ENCODE measurements around the gene MEMO1. TPM values are rescaled to one million over a fixed set of nuclear protein-coding genes. Genes with fewer than 3 reads are reported as not detected.
"Not testable (repeated sequence)": the region's sequence is repeated elsewhere in the genome, so short reads cannot be mapped to it uniquely, and the experiment has no call there.

Gene MEMO1
- total and polyA plus RNA-seq, 11 donors: 20.1 to 94.8 (median 53.0) TPM

DNA sequence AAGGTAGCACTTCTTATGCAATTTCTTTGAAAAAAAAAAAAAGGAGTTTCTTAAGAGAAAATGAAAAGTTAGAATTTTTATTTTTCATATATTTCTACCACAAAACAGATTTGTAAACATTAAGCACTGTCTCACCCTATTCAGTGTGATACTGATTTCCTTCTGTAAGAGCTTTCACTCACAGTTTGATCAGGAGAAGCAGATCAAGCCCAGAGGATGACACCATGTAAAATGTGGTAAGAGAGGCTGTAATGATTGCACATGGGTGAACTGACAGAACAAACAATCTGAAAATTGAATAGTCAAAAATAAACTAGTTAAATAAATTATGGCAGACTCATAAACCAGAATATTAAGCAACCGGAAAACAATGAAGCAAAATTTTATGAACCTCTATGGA lies 54.5 kb downstream of the MEMO1 start:
- Histone ChIP-seq H3K36me3 (peaks cover 0 to 5% (median 0%) of the 10 kb centered on the region in 9 donors), H3K9me3 (no peaks in the 10 kb centered on the region), H3K27me3 (no peaks in the 10 kb centered on the region), H3K4me3 (no peak overlapping the region), H3K4me1 (peaks cover 0 to 41% (median 5%) of the 10 kb centered on the region in 12 donors), H3K27ac (peak overlapping the region in 1 of 12 donors; percentile 77)
- TF ChIP-seq, protein P1, sequence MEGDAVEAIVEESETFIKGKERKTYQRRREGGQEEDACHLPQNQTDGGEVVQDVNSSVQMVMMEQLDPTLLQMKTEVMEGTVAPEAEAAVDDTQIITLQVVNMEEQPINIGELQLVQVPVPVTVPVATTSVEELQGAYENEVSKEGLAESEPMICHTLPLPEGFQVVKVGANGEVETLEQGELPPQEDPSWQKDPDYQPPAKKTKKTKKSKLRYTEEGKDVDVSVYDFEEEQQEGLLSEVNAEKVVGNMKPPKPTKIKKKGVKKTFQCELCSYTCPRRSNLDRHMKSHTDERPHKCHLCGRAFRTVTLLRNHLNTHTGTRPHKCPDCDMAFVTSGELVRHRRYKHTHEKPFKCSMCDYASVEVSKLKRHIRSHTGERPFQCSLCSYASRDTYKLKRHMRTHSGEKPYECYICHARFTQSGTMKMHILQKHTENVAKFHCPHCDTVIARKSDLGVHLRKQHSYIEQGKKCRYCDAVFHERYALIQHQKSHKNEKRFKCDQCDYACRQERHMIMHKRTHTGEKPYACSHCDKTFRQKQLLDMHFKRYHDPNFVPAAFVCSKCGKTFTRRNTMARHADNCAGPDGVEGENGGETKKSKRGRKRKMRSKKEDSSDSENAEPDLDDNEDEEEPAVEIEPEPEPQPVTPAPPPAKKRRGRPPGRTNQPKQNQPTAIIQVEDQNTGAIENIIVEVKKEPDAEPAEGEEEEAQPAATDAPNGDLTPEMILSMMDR (IDR thresholded peaks at IDR 0.05): no peak
- no peak for TF ChIP-seq POLR2A (IDR thresholded peaks at IDR 0.05)
- DNase-seq: no peak
- WGBS, 4 donors: 96 to 100% (median 97%) methylated on average over 1 of the region's 1 CpG
- intact Hi-C loops (cut with DNase I): loop anchor here in 1 of 10 donors (5.0 kb wide), 1 partner anchor 51 kb away; no protein-coding TSS in a partner anchor
- no peak for ATAC-seq

DNA sequence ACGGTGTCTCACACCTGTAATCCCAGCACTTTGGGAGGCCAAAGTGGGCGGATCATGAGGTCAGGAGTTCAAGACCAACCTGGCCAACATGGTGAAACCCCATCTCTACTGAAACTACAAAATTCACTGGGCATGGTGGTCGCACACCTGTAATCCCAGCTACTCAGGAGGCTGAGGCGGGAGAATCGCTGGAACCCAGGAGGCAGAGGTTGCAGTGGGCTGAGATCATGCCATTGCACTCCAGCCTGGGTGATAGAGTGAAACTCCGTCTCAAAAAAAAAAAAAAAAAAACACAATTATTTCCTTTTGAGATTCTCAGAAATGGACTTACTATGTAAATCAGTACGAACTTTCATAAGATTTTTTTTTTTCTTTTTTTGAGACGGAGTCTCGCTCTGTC lies 57.7 kb downstream of the MEMO1 start:
- H3K27ac ChIP-seq; DNase-seq; intact Hi-C loops (cut with DNase I); H3K4me3 ChIP-seq; H3K36me3 ChIP-seq; ATAC-seq; H3K9me3 ChIP-seq; H3K27me3 ChIP-seq: not testable (repeated sequence)
- WGBS, 4 donors: 96 to 97% (median 97%) methylated on average over 9 of the region's 9 CpGs
- H3K4me1 ChIP-seq: peaks cover 0 to 18% (median under 1%) of the 10 kb centered on the region in 12 donors

DNA sequence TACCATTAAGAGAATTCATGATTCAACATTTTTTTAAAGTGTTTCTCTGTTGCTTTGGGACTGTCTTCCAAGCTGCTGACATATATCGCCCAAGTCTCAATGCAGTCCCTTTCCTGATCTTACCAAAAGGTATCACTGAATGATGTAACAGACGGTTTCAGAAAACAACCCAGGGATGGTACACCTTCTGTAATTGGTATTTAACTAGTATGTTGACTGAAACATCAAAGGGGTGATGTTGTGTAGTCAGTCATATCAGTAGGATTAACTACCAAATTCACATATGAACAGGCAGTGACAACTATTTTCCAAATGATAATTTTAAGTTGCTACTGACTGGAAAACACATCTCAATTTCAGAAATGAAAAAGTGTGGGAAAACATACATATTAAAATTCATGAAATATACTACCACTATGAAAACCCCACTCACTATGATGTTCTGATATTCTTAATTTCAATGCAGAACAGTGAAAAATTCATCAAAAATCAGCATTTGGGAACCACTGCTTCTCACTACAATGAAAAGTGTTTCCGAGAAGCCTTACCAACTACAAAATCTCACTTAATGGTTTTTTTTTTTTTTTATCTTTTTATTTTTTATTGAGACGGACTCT lies 59.8 kb downstream of the MEMO1 start:
- TF ChIP-seq, protein P1 (IDR thresholded peaks at IDR 0.05): no peak
- no peak overlapping the region for H3K4me3 ChIP-seq
- H3K9me3 ChIP-seq: no peaks in the 10 kb centered on the region
- ATAC-seq: no peak
- no peak overlapping the region for H3K27ac ChIP-seq
- H3K36me3 ChIP-seq: peaks cover 0 to 5% (median 0%) of the 10 kb centered on the region in 9 donors
- H3K4me1 ChIP-seq: peaks cover 0 to 15% (median 1%) of the 10 kb centered on the region in 12 donors
- intact Hi-C loops (cut with DNase I): no loop called here
- 94 to 96% (median 95%) methylated on average over 4 of the region's 4 CpGs for WGBS, 4 donors
- H3K27me3 ChIP-seq: no peaks in the 10 kb centered on the region
- no peak for DNase-seq

DNA sequence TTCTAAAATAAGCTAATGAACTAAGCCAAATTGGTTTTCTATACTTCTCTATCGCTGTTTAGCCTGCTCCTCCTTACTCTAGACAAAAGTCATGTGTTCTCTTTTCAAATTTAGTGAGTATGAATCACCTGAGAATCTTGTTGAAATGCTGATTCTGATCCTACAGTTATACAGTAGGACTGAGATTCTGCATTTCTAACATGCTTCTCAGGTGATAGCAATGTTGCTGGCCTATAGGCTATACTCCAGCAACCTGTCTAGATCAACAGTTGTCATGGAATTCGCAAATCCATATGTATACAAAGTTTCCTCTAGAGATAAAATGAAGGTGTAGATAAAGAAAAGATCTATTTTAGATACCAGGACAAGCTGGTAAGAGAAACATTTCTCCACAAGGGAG lies 62.9 kb downstream of the MEMO1 start:
- intact Hi-C loops (cut with DNase I): no loop called here
- Histone ChIP-seq H3K27ac (no peak overlapping the region), H3K36me3 (peaks cover 0 to 5% (median 2%) of the 10 kb centered on the region in 9 donors), H3K4me3 (no peak overlapping the region), H3K27me3 (no peaks in the 10 kb centered on the region), H3K9me3 (no peaks in the 10 kb centered on the region), H3K4me1 (peaks cover 0 to 18% (median 12%) of the 10 kb centered on the region in 12 donors)
- no peak for ATAC-seq
- TF ChIP-seq, protein P1 (IDR thresholded peaks at IDR 0.05): no peak
- no peak for TF ChIP-seq POLR2A (IDR thresholded peaks at IDR 0.05)
- no peak for DNase-seq
- 79 to 90% (median 88%) methylated on average over 2 of the region's 2 CpGs for WGBS, 4 donors

DNA sequence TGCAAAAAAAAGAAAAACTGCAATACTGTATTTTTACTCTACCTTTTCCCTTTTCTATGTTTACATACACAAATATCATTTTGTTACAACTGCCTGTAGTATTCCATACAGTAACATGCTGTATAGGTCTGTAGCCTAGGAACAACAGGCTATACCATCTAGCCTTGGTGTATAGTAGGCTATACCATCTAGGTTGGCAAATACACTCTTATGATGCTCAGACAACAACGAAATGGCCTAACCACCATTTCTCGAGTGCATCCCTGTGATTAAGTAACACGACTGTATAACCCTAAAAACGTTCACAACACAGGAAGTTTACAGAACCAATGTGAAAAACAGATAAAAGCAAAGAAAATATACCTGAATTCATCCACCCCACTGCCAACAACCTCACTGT lies 64.0 kb downstream of the MEMO1 start:
- no peak overlapping the region for H3K27ac ChIP-seq
- H3K9me3 ChIP-seq: no peaks in the 10 kb centered on the region
- intact Hi-C loops (cut with DNase I): no loop called here
- no peaks in the 10 kb centered on the region for H3K27me3 ChIP-seq
- TF ChIP-seq, protein P1 (IDR thresholded peaks at IDR 0.05): no peak
- TF ChIP-seq POLR2A (IDR thresholded peaks at IDR 0.05): no peak
- H3K36me3 ChIP-seq: peaks cover 0 to 15% (median 11%) of the 10 kb centered on the region in 9 donors
- no peak for DNase-seq
- no peak overlapping the region for H3K4me3 ChIP-seq
- ATAC-seq: no peak
- H3K4me1 ChIP-seq: peaks cover 0 to 18% (median 12%) of the 10 kb centered on the region in 12 donors
- 88 to 95% (median 92%) methylated on average over 4 of the region's 4 CpGs for WGBS, 4 donors
